ENCODE data around the gene ROCK2. TPM values are rescaled to one million over a fixed set of nuclear protein-coding genes. Genes with fewer than 3 reads are reported as not detected.

ROCK2 gene
- total RNA-seq (ENCODE audit: low replicate concordance) = 31.6 and 41.7 TPM in 2 replicates
- long read RNA-seq, partial matches to known transcripts = 4 of 7 reads
- long read RNA-seq, other reads (novel, unspliced or antisense) = 3 of 7 reads

DNA sequence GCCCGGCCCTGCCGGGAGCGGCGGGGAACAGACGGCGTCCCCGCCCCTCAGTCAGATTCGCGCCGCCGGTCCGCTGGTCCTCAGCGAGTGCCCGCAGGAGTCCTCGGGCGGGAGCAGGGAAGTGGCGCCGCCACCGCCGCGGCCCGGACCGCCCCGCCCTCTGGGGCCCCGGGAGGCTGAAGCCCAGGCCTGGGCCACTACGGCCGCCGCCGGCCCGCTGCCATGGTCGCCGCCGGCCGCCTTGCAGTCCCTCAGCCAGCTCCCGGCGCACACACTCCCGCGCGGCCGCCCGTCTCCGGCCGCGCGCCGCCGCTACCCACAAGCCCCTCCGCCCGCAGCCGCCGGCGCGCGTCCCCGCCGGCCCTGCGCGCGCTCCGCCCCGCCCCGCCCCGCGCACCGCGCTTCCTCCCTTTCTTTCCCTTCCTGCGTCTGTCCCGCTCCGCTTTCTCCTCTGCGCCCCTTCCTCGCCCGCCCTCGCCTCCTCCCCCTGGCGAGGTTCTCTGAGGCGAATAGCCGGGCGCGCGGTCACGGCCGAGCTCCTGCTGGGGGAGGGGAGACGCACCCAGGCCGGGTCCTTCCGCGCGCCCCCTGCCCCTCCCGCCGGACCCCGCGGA lies at the start of gene ROCK2:
ROCK2 (minus strand) TSS at position 295 of the 614 bp plus-strand sequence. CDS start 500 bp downstream, outside the sequence.
- Mint-ChIP-seq H3K4me3 (peak within 1 kb of the TSS; percentile 99), H3K4me1 (ENCODE audit: unreplicated experiment) (peaks cover 34% of the 10 kb centered on the region), H3K27me3 (no peaks in the 10 kb centered on the region), H3K36me3 (no peaks in the 10 kb centered on the region), H3K9me3 (no peaks in the 10 kb centered on the region), H3K27ac (peak within 1 kb of the TSS; percentile 98)
- TF ChIP-seq CTCF (conservative IDR thresholded peaks at IDR 0.05) = no peak
- peak; percentile 93 for DNase-seq (ENCODE audit: extremely low spot score, unreplicated experiment)

DNA sequence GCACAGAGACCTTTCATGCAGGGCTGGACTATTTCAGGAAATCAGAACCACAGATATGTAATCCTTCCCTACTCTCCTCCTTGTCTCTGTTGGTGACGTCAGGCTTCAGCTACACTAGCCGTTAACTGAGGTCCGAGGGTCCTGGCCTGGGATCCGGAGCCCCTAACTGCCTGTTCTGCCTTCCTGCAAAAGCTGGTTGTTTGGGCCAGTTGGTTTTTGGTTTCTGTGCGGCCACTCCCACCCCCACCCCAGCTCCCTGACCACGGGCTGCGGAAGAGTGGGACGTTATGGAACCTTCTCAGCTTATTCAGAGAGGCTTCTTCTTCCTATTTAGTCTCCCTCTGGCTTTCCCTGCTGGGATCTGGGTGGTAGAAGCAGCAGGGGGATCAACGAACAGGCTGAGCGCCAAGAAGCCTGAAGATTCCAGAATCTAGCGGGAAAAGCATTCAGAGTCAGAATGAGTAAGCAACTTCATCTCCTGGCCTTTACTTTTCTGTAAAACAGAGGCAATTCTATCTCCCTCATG lies 49.3 kb upstream of the ROCK2 start:
- no peak overlapping the region for H3K27ac Mint-ChIP-seq
- no peak for TF ChIP-seq CTCF (conservative IDR thresholded peaks at IDR 0.05)
- H3K4me1 Mint-ChIP-seq (ENCODE audit: unreplicated experiment) = peaks cover 35% of the 10 kb centered on the region
- H3K27me3 Mint-ChIP-seq = no peaks in the 10 kb centered on the region
- no peak overlapping the region for H3K4me3 Mint-ChIP-seq
- no peak for DNase-seq (ENCODE audit: extremely low spot score, unreplicated experiment)
- H3K36me3 Mint-ChIP-seq = no peaks in the 10 kb centered on the region
- H3K9me3 Mint-ChIP-seq = no peaks in the 10 kb centered on the region

DNA sequence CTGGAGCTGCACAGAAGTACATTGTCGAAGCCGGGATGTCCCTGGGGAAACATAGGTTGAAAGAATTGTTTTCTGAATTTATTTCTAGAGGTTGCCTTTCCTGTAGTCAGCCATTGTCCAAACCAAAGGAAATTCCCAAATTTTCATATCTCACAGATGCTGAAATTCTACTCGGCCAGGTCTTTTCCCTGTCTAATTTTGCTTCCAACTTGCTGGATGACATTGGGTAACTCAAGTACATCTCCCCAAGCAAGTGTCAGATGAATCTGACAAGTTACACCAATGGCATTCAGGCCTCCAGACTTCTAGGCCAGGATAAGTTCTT lies 47.5 kb upstream of the ROCK2 start:
- no peaks in the 10 kb centered on the region for H3K27me3 Mint-ChIP-seq
- H3K27ac Mint-ChIP-seq = peak overlapping the region; percentile 57
- H3K36me3 Mint-ChIP-seq = no peaks in the 10 kb centered on the region
- H3K9me3 Mint-ChIP-seq = no peaks in the 10 kb centered on the region
- peaks cover 35% of the 10 kb centered on the region for H3K4me1 Mint-ChIP-seq (ENCODE audit: unreplicated experiment)
- TF ChIP-seq CTCF (conservative IDR thresholded peaks at IDR 0.05) = no peak
- DNase-seq (ENCODE audit: extremely low spot score, unreplicated experiment) = no peak
- no peak overlapping the region for H3K4me3 Mint-ChIP-seq

DNA sequence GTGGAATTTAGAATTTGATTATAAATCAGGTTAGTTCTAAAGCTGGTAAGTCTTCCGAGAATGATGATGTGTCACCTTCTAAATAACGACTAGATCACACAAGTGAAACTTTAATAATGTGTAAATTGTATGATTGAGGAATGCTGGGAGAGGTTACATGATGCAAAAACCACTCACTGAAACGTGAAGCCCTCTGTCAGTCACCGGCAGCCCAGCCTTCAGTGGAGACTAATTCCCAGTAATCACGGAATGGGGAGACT lies 45.9 kb upstream of the ROCK2 start:
- Mint-ChIP-seq H3K27me3 (no peaks in the 10 kb centered on the region), H3K4me3 (no peak overlapping the region), H3K4me1 (ENCODE audit: unreplicated experiment) (peaks cover 35% of the 10 kb centered on the region), H3K9me3 (no peaks in the 10 kb centered on the region), H3K27ac (no peak overlapping the region), H3K36me3 (no peaks in the 10 kb centered on the region)
- no peak for DNase-seq (ENCODE audit: extremely low spot score, unreplicated experiment)
- no peak for TF ChIP-seq CTCF (conservative IDR thresholded peaks at IDR 0.05)

DNA sequence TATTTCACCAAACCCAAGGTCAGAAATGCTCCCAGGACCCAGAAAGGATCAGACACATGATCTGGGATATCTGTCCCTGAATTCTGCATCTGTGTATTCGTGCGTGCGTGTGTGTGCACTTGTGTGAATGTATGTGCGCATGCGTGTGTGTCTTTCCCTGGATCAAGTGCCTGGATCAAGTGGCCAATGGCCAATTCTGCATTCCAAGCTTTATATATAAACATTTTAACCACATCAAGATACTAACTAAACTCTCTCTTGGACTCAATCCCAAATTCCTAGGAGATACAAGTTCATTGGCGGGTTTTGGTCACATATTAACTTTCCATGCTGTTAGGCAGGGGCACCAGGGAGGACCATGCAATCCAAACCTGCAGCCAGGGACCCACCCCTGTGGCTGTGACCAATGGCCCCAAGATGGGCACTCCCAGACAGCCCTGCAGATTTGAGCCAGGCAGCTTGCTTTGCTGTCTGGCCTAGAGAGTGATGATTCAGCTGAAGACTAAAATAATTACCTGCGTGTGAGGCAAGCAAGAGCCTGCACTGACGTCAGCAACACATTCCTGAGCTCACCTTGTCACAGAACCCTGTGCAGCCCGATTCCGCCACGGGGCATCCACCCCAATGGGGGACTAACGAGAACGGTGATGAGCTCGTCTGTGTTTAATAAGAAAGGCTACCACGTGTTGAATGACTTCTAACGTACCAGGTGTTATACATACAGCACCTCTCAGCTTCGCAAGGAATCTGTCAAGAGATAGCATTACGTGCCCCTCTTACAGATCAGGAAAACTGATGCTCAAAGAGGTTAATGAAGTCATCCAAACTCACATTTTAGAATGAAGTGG lies 45.3 kb upstream of the ROCK2 start:
- Mint-ChIP-seq H3K4me3 (no peak overlapping the region), H3K4me1 (ENCODE audit: unreplicated experiment) (peaks cover 31% of the 10 kb centered on the region), H3K27me3 (no peaks in the 10 kb centered on the region), H3K9me3 (no peaks in the 10 kb centered on the region), H3K27ac (peak overlapping the region; percentile 63), H3K36me3 (no peaks in the 10 kb centered on the region)
- no peak for DNase-seq (ENCODE audit: extremely low spot score, unreplicated experiment)
- no peak for TF ChIP-seq CTCF (conservative IDR thresholded peaks at IDR 0.05)

All from type B pancreatic cell (in vitro differentiated cells).